ENCODE measurements around the gene CRMP1.

DNA sequence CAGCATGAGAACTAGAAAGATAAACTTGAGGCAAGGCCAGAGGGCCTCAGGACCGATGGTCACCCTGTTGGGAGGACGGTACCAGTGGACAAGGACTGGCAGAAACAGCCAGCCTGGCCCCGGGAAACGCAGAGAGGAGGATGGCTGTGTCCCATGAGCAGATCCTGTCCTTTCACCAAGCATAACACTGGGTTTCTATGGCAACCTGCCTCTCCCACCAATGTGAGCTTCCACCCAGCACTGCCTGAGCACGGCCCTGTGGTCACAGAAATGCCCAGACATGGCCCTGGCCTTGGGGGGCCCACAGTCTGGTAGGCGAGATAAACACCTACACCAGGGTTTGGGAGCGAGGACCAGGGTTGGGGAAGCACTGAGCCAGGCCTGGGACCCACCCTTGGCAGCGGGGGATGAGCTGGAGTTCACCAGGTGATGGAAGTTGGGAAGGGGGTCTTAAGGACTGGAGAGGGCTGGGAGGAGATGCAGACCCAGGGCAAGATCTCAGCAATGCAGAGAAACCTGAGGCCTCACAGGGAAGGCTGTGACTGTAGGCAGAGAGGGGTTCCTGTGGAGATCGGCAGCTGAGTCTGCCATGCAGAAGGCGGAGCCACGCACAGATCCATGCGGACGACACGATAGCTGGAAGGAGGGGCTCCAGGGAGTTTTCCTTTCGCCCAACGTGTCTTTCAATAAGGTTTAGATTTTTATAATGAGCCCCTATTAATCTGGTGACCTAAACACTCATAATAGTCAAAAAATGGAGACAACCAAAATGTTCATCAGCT is 32.7 kb upstream of the CRMP1 start:
- TF ChIP-seq POLR2A (IDR thresholded peaks at IDR 0.05): no peak
- TF ChIP-seq, protein P1, sequence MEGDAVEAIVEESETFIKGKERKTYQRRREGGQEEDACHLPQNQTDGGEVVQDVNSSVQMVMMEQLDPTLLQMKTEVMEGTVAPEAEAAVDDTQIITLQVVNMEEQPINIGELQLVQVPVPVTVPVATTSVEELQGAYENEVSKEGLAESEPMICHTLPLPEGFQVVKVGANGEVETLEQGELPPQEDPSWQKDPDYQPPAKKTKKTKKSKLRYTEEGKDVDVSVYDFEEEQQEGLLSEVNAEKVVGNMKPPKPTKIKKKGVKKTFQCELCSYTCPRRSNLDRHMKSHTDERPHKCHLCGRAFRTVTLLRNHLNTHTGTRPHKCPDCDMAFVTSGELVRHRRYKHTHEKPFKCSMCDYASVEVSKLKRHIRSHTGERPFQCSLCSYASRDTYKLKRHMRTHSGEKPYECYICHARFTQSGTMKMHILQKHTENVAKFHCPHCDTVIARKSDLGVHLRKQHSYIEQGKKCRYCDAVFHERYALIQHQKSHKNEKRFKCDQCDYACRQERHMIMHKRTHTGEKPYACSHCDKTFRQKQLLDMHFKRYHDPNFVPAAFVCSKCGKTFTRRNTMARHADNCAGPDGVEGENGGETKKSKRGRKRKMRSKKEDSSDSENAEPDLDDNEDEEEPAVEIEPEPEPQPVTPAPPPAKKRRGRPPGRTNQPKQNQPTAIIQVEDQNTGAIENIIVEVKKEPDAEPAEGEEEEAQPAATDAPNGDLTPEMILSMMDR (IDR thresholded peaks at IDR 0.05): no peak
